Activated CD8-positive, alpha-beta T cell treated with anti-CD3 and anti-CD28 coated beads, Interleukin-2, amount 10 ng/mL, durations not matched to agents 7 days and 5 days (primary cell): ENCODE data around the gene GRK5. TPM values are rescaled to one million over a fixed set of nuclear protein-coding genes. Genes with fewer than 3 reads are reported as not detected.

Experiments used
- ATAC-seq: fragments of 150-1000 bp; cut with Tn5 transposase; one replicate; pipeline ENCODE4 v1.10.0; 2021; ENCODE audit warnings: moderate library complexity
- CTCF ChIA-PET: fragments of 350-600 bp; sonication (Branson Sonifier 250); formaldehyde crosslinking; loops from one replicate; lab custom pipeline; 2021; ENCODE audit warnings: antibody characterized with exemption; lab: Charles Lee
- POLR2A ChIA-PET: fragments of 350-600 bp; sonication (Branson Sonifier 250); formaldehyde crosslinking; loops from one replicate; lab custom pipeline; 2021; ENCODE audit warnings: antibody characterized with exemption; lab: Charles Lee
- DNase-seq: peaks from one replicate; pipeline ENCODE4 v3.0.0-alpha.2; 2020
- H3K27ac Mint-ChIP-seq: one replicate; pipeline ENCODE4 v1.8.0; 2021; ENCODE audit warnings: mild to moderate bottlenecking, mixed read lengths
- H3K27me3 Mint-ChIP-seq: one replicate; pipeline ENCODE4 v1.8.0; 2021; ENCODE audit warnings: low read depth, mixed read lengths
- H3K36me3 Mint-ChIP-seq: one replicate; pipeline ENCODE4 v1.8.0; 2021; ENCODE audit warnings: low read depth, mixed read lengths
- H3K4me1 Mint-ChIP-seq: one replicate; pipeline ENCODE4 v1.8.0; 2021; ENCODE audit warnings: low read depth, mixed read lengths
- H3K4me3 Mint-ChIP-seq: one replicate; pipeline ENCODE4 v1.8.0; 2021; ENCODE audit warnings: mild to moderate bottlenecking, mixed read lengths
- H3K9me3 Mint-ChIP-seq: one replicate; pipeline ENCODE4 v1.8.0; 2022; ENCODE audit warnings: mixed read lengths; ENCODE audit not compliant: insufficient read depth
- total RNA-seq, 2 experiments: library from RNA; stranded (reverse); gene quantifications; one replicate each; pipeline ENCODE4 v1.2.3, GENCODE V29; 2021

GRK5 gene
- total RNA-seq, 2 experiments from 2014 or later, result 16.9 to 17.6 TPM

GRCh38 chr10:119199231-119199992, 8.0 kb upstream of the GRK5 start:
- POLR2A ChIA-PET, result no interaction called here
- CTCF ChIA-PET, result interaction anchor here (0.5 to 6.8 kb wide), 66 partner anchors 7 to 498 kb away, joined by 3 to 69 read pairs (median 5); partner anchors contain the start of genes GRK5, PRDX3 and RGS10
- peak; percentile 68 for DNase-seq
- Mint-ChIP-seq H3K4me3 (no peak overlapping the region), H3K36me3 (no peaks in the 10 kb centered on the region), H3K27me3 (no peaks in the 10 kb centered on the region), H3K27ac (no peak overlapping the region), H3K4me1 (peaks cover 24% of the 10 kb centered on the region), H3K9me3 (no peaks in the 10 kb centered on the region)
- peak; percentile 85 for ATAC-seq

- ChIA-PET CTCF (interaction anchor here (0.9 to 6.8 kb wide), 4 partner anchors 8 to 243 kb away, joined by 3 to 69 read pairs (median 40); partner anchors contain the start of gene PRDX3), POLR2A (interaction anchor here (1.0 kb wide), 1 partner anchor 22 kb away, joined by 3 read pairs; no protein-coding TSS in a partner anchor)
- ATAC-seq (no peak), DNase-seq (no peak)
- Mint-ChIP-seq H3K27ac (no peak overlapping the region), H3K4me3 (no peak overlapping the region), H3K9me3 (no peaks in the 10 kb centered on the region), H3K27me3 (no peaks in the 10 kb centered on the region), H3K36me3 (no peaks in the 10 kb centered on the region), H3K4me1 (peaks cover 32% of the 10 kb centered on the region)
These were observed 6.1 kb upstream of the GRK5 start for GRCh38 chr10:119201233-119201632.

- Mint-ChIP-seq H3K4me3 (no peak overlapping the region), H3K4me1 (peaks cover 29% of the 10 kb centered on the region), H3K27me3 (no peaks in the 10 kb centered on the region), H3K9me3 (no peaks in the 10 kb centered on the region), H3K36me3 (no peaks in the 10 kb centered on the region), H3K27ac (no peak overlapping the region)
- CTCF ChIA-PET, result interaction anchor here (0.6 to 6.8 kb wide), 7 partner anchors 13 to 340 kb away, joined by 3 to 69 read pairs (median 4); partner anchors contain the start of gene RGS10
- POLR2A ChIA-PET, result interaction anchor here (0.7 to 0.8 kb wide), 3 partner anchors 24 to 448 kb away, joined by 3 to 6 read pairs (median 3); partner anchors contain the start of genes BAG3 and PRDX3
- DNase-seq (no peak), ATAC-seq (no peak)
These were observed 4.4 kb upstream of the GRK5 start for GRCh38 chr10:119203006-119203405.

- POLR2A ChIA-PET, result interaction anchor here (0.6 to 5.1 kb wide), 19 partner anchors 17 to 390 kb away, joined by 3 to 35 read pairs (median 5); partner anchors contain the start of genes PRDX3 and TIAL1
- H3K9me3 Mint-ChIP-seq, result no peaks in the 10 kb centered on the region
- ATAC-seq (peak; percentile 9), DNase-seq (peak; percentile 75)
- H3K4me1 Mint-ChIP-seq, result peaks cover 38% of the 10 kb centered on the region
- CTCF ChIA-PET, result interaction anchor here (0.6 to 6.8 kb wide), 42 partner anchors 8 to 389 kb away, joined by 3 to 74 read pairs (median 7); partner anchors contain the start of gene RGS10
- peak overlapping the region; percentile 97 for H3K27ac Mint-ChIP-seq
- peak overlapping the region; percentile 89 for H3K4me3 Mint-ChIP-seq
- H3K27me3 Mint-ChIP-seq, result no peaks in the 10 kb centered on the region
- no peaks in the 10 kb centered on the region for H3K36me3 Mint-ChIP-seq
These were observed 1.3 kb upstream of the GRK5 start for GRCh38 chr10:119205894-119206602.

GRCh38 chr10:119206603-119207365, 587 bp upstream of the GRK5 start:
- peak; percentile 72 for DNase-seq
- peak; percentile 50 for ATAC-seq
- H3K27me3 Mint-ChIP-seq, result no peaks in the 10 kb centered on the region
- peak overlapping the region; percentile 97 for H3K27ac Mint-ChIP-seq
- peaks cover 45% of the 10 kb centered on the region for H3K4me1 Mint-ChIP-seq
- CTCF ChIA-PET, result interaction anchor here (0.7 to 6.8 kb wide), 48 partner anchors 8 to 507 kb away, joined by 3 to 74 read pairs (median 5); partner anchors contain the start of gene RGS10
- H3K4me3 Mint-ChIP-seq, result peak overlapping the region; percentile 89
- POLR2A ChIA-PET, result interaction anchor here (0.6 to 5.1 kb wide), 29 partner anchors 17 to 391 kb away, joined by 3 to 35 read pairs (median 4); partner anchors contain the start of genes PRDX3 and TIAL1
- no peaks in the 10 kb centered on the region for H3K36me3 Mint-ChIP-seq
- no peaks in the 10 kb centered on the region for H3K9me3 Mint-ChIP-seq

GRCh38 chr10:119207713-119208552, 562 bp downstream of the GRK5 start:
- Mint-ChIP-seq H3K4me3 (peak overlapping the region; percentile 87), H3K27me3 (no peaks in the 10 kb centered on the region), H3K4me1 (peaks cover 57% of the 10 kb centered on the region), H3K27ac (peak overlapping the region; percentile 76), H3K36me3 (peaks cover 8% of the 10 kb centered on the region), H3K9me3 (no peaks in the 10 kb centered on the region)
- ATAC-seq (peak; percentile 20), DNase-seq (peak; percentile 59)
- POLR2A ChIA-PET, result interaction anchor here (0.6 to 5.1 kb wide), 20 partner anchors 18 to 333 kb away, joined by 3 to 35 read pairs (median 4); partner anchors contain the start of genes PRDX3 and SFXN4
- CTCF ChIA-PET, result interaction anchor here (0.6 to 6.8 kb wide), 31 partner anchors 9 to 574 kb away, joined by 3 to 74 read pairs (median 9); partner anchors contain the start of gene RGS10

DNA sequence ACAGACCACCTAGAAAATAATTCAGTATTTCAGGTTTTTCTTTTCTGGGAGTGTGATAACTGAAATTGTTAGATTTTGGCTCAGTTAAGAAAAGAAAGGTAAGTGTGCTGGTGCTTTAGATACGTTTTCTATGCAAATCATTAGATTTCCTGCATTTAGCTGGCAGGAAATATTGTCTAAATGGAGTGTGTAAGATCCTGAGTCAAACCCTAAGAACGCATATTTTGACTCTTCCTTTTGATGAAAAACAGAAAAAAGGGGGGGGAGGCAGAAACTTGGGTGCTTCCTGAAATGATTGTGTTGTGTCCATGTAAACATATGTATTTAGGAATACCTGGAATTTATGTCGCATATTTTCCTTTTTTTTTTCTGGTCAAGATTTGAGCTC, 1.2 kb downstream of the GRK5 start:
- Mint-ChIP-seq H3K36me3 (peaks cover 10% of the 10 kb centered on the region), H3K27ac (peak overlapping the region; percentile 76), H3K4me3 (peak overlapping the region; percentile 87), H3K4me1 (peaks cover 61% of the 10 kb centered on the region), H3K9me3 (no peaks in the 10 kb centered on the region), H3K27me3 (no peaks in the 10 kb centered on the region)
- ChIA-PET CTCF (interaction anchor here (0.6 to 6.8 kb wide), 22 partner anchors 10 to 573 kb away, joined by 3 to 74 read pairs (median 6); partner anchors contain the start of gene RGS10), POLR2A (interaction anchor here (1.0 to 5.1 kb wide), 5 partner anchors 15 to 112 kb away, joined by 3 to 35 read pairs (median 4); partner anchors contain the start of gene SFXN4)
- ATAC-seq (no peak), DNase-seq (no peak)

DNA sequence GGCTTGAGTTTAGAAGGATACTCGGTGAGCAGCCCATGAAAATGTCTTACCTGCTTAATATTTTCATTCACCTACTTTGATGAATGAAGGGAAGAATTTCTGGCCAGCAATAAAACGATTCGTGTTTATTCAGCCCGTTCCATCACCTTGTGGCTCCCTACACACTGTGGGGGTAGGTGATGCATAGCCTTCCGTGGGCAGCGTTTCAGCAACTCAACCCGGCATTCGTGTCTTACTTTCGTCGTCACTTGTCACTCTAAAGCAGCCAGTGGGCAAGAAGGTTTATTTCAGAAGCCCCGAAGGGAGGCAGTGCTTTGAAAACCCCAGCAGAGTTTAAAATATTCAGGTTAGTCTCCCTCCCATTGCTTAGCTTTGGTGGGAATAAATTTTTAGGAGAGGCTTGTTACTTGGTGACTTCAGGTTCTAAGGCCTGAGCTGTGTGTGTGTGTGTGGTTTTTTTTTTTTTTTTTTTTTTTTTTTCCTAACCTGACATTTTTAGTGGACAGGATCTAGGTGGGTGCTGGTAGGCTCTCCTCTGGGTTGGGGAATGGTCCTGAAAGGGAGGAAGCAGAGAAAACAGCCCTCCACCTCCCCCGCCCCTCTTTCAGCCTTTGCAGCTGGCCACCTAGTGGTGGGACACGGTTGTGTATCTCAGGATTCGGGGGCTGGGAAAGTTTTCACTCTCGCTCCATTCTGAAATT, 1.8 kb downstream of the GRK5 start:
- H3K4me1 Mint-ChIP-seq, result peaks cover 68% of the 10 kb centered on the region
- no peaks in the 10 kb centered on the region for H3K27me3 Mint-ChIP-seq
- peak overlapping the region; percentile 87 for H3K4me3 Mint-ChIP-seq
- no peak for ATAC-seq
- ChIA-PET POLR2A (interaction anchor here (1.0 to 5.1 kb wide), 8 partner anchors 14 to 111 kb away, joined by 3 to 35 read pairs (median 4); partner anchors contain the start of gene SFXN4), CTCF (interaction anchor here (0.6 to 6.8 kb wide), 34 partner anchors 8 to 334 kb away, joined by 3 to 74 read pairs (median 4); partner anchors contain the start of gene RGS10)
- H3K36me3 Mint-ChIP-seq, result peaks cover 11% of the 10 kb centered on the region
- peak overlapping the region; percentile 76 for H3K27ac Mint-ChIP-seq
- peak; percentile 68 for DNase-seq
- no peaks in the 10 kb centered on the region for H3K9me3 Mint-ChIP-seq

DNA sequence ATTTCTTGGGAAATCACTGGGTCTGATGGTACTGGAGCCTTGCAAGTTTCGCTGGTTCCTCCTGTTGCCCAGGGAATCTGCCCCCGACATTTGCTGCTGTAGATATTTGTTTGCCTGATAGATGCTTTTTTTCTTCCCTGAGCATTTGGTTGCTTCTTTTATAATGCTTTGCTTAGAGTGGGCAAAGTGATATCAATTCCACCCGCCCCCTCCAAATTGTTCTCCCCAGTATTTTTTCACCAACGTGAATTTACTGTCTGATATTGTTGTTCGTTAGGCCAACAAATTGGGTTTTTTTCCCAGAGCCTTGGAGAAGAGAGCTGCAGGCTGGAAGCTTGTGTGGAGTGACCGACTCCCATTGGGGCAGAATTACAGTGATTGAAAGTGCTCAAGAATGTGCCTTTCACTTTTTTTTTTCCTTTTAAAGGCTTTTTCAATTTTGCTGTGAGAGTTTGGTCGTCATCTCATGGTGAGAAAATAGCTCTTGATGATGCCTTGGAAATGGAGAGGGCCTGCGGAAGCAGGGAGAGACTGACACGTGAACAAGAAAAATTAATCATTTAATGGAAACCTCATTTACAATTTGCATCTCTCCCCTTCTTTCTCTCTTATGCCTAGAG, 2.5 kb downstream of the GRK5 start:
- DNase-seq, result no peak
- H3K9me3 Mint-ChIP-seq, result no peaks in the 10 kb centered on the region
- peak overlapping the region; percentile 76 for H3K27ac Mint-ChIP-seq
- ATAC-seq, result no peak
- POLR2A ChIA-PET, result interaction anchor here (1.0 to 5.1 kb wide), 8 partner anchors 13 to 111 kb away, joined by 3 to 35 read pairs (median 4); partner anchors contain the start of gene SFXN4
- no peaks in the 10 kb centered on the region for H3K27me3 Mint-ChIP-seq
- peaks cover 65% of the 10 kb centered on the region for H3K4me1 Mint-ChIP-seq
- CTCF ChIA-PET, result interaction anchor here (0.6 to 6.8 kb wide), 32 partner anchors 8 to 333 kb away, joined by 3 to 74 read pairs (median 4); partner anchors contain the start of gene RGS10
- peaks cover 12% of the 10 kb centered on the region for H3K36me3 Mint-ChIP-seq
- H3K4me3 Mint-ChIP-seq, result peak overlapping the region; percentile 87
